Measurements from ENCODE around the gene WWTR1. TPM values are rescaled to one million over a fixed set of nuclear protein-coding genes. Genes with fewer than 3 reads are reported as not detected.

WWTR1 gene
- total RNA-seq, 1 experiment from 2014 or later = 24.4 TPM

DNA sequence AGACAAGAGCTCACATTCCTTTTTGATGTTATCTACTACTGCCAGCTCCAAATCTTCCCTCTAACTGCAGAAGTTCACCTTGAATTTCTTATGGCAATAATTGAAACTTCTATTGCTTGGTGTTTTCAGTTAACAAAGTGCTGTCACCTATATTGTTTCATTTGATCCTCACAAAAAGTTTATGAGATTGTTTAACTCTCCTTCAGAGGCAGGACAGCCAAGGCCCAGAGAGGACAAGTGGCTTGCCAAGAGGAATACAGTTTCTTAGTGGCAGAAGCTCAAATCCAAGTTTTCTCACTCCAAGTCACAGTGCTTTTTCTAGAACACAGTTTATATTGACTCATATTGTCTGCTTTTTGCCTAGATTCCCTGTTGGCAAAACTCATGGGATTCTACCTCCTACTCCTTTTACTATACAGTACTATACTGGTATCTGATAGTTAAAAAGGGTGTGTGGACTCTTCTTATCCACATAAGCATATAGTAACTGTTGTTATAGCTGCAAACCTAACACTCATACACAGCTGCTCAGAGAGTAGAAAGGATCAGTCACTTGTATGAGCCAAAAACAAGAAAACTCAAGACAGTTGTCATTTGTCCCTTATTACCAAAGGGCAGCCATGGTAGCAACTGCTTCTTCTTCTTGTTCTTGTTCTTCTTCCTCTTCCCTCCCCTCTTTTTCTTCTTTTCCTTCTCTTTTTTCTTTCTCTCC is 167.4 kb downstream of the WWTR1 start:
- Histone ChIP-seq H3K23me2 (ENCODE audit: insufficient read length, low read depth, low read length, poor library complexity, severe bottlenecking) (no peaks in the 10 kb centered on the region), H3T11ph (ENCODE audit: low read length) (no peak overlapping the region), H2BK15ac (ENCODE audit: low read depth, low read length) (no peak overlapping the region), H3K18ac (ENCODE audit: insufficient read length, low read depth, low read length) (no peak overlapping the region), H3K23ac (ENCODE audit: insufficient read length, low read depth, low read length) (no peak overlapping the region), H3K79me2 (ENCODE audit: insufficient read depth, low read length) (no peaks in the 10 kb centered on the region), H2AFZ (ENCODE audit: low read length) (no peak overlapping the region), H4K5ac (ENCODE audit: insufficient read length, low read depth, low read length) (no peak overlapping the region), H3K4me1 (ENCODE audit: insufficient read depth, low read length) (no peaks in the 10 kb centered on the region), H3K27me3 (ENCODE audit: insufficient read depth, low read length) (no peaks in the 10 kb centered on the region), H3K14ac (ENCODE audit: insufficient read depth, low read length) (no peak overlapping the region), H2BK12ac (ENCODE audit: insufficient read length, low read depth, low read length) (no peak overlapping the region), H3K27ac (ENCODE audit: insufficient read length, low read depth, low read length) (no peak overlapping the region), H2BK20ac (ENCODE audit: low read depth, low read length, poor library complexity, severe bottlenecking) (no peak overlapping the region), H3K4me2 (ENCODE audit: insufficient read depth, insufficient read length, low read length) (no peak overlapping the region), H2BK5ac (ENCODE audit: insufficient read length, low read length) (no peak overlapping the region), H3K4ac (ENCODE audit: low read depth, low read length) (no peak overlapping the region), H2AK5ac (ENCODE audit: insufficient read length, low read length) (no peak overlapping the region), H4K8ac (replicated peaks; ENCODE audit: insufficient read length, low read depth, low read length) (no peak overlapping the region), H3K79me1 (ENCODE audit: insufficient read depth, low read depth, low read length, poor library complexity, severe bottlenecking) (no peaks in the 10 kb centered on the region), H3K9ac (ENCODE audit: extremely low read depth, insufficient read length, low read length) (no peak overlapping the region), H2BK120ac (ENCODE audit: low read depth, low read length, poor library complexity, severe bottlenecking) (no peak overlapping the region), H3K56ac (ENCODE audit: insufficient read length, low read depth, low read length) (no peak overlapping the region), H3K9me3 (ENCODE audit: control insufficient read depth, low read depth, low read length) (no peaks in the 10 kb centered on the region), H4K91ac (ENCODE audit: insufficient read length, low read depth, low read length) (no peak overlapping the region), H4K20me1 (ENCODE audit: control insufficient read depth, insufficient read depth, insufficient read length) (no peaks in the 10 kb centered on the region)
- Mint-ChIP-seq H3K9me3 (no peaks in the 10 kb centered on the region; a peak in 2 of 5 replicates), H3K27ac (no peak overlapping the region), H3K36me3 (ENCODE audit: insufficient read depth in 1 of 3, low read depth in 3 of 3) (no peaks in the 10 kb centered on the region), H3K4me1 (peaks cover 14 to 16% of the 10 kb centered on the region in 2 experiments), H3K4me3 (no peak overlapping the region), H3K27me3 (ENCODE audit: low read depth) (peaks cover 4% of the 10 kb centered on the region)
- no peak for DNase-seq
- TF ChIP-seq, protein P1, sequence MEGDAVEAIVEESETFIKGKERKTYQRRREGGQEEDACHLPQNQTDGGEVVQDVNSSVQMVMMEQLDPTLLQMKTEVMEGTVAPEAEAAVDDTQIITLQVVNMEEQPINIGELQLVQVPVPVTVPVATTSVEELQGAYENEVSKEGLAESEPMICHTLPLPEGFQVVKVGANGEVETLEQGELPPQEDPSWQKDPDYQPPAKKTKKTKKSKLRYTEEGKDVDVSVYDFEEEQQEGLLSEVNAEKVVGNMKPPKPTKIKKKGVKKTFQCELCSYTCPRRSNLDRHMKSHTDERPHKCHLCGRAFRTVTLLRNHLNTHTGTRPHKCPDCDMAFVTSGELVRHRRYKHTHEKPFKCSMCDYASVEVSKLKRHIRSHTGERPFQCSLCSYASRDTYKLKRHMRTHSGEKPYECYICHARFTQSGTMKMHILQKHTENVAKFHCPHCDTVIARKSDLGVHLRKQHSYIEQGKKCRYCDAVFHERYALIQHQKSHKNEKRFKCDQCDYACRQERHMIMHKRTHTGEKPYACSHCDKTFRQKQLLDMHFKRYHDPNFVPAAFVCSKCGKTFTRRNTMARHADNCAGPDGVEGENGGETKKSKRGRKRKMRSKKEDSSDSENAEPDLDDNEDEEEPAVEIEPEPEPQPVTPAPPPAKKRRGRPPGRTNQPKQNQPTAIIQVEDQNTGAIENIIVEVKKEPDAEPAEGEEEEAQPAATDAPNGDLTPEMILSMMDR (conservative IDR thresholded peaks at IDR 0.05) = no peak
